Neural cell (in vitro differentiated cells): ENCODE data around the gene VMP1. TPM values are rescaled to one million over a fixed set of nuclear protein-coding genes. Genes with fewer than 3 reads are reported as not detected.

ENCODE experiments used
- H2AFZ ChIP-seq: fragments of 200-600, 300-800 bp; sonication (generic), shearing (Covaris generic); 2 replicates; pipeline ENCODE4 v1.6.0; 2014; ENCODE audit warnings: low read depth, mild to moderate bottlenecking, antibody characterized with exemption, low read length, moderate library complexity
- H3F3A ChIP-seq: fragments of 200-600 bp; shearing (Covaris generic); 2 replicates; pipeline ENCODE4 v1.6.1; 2016; ENCODE audit warnings: mild to moderate bottlenecking, moderate library complexity, mixed read lengths, antibody characterized with exemption, low read length; ENCODE audit not compliant: insufficient read depth, poor library complexity, severe bottlenecking
- H3K27ac ChIP-seq: fragments of 200-600, 300-800 bp; sonication (generic), shearing (Covaris generic); 2 replicates; pipeline ENCODE4 v1.5.1; 2014; ENCODE audit warnings: mild to moderate bottlenecking, low read length, moderate library complexity
- H3K27me3 ChIP-seq: fragments of 300-800, 200-600 bp; sonication (generic), shearing (Covaris generic); 2 replicates; pipeline ENCODE4 v1.6.0; 2014; ENCODE audit warnings: mild to moderate bottlenecking, low read depth, low read length, moderate library complexity; ENCODE audit not compliant: insufficient read depth
- H3K36me3 ChIP-seq: fragments of 300-800, 200-600 bp; sonication (generic), shearing (Covaris generic); 2 replicates; pipeline ENCODE4 v1.5.1; 2014; ENCODE audit warnings: mild to moderate bottlenecking, antibody characterized with exemption, low read length, moderate library complexity; ENCODE audit not compliant: insufficient read depth
- H3K4me2 ChIP-seq: fragments of 300-800, 200-600 bp; sonication (generic), shearing (Covaris generic); 2 replicates; pipeline ENCODE4 v1.6.0; 2014; ENCODE audit warnings: mild to moderate bottlenecking, low read length
- H3K4me3 ChIP-seq: fragments of 300-800, 200-600 bp; sonication (generic), shearing (Covaris generic); 2 replicates; pipeline ENCODE4 v1.5.1; 2014; ENCODE audit warnings: mild to moderate bottlenecking, low read length, moderate library complexity
- H3K79me2 ChIP-seq: fragments of 200-600 bp; shearing (Covaris generic); replicated peaks from 2 replicates; pipeline ENCODE4 v1.6.0; 2014; ENCODE audit warnings: mild to moderate bottlenecking, low read length, moderate library complexity; ENCODE audit not compliant: insufficient read depth
- H3K9ac ChIP-seq: fragments of 300-800, 200-600 bp; sonication (generic), shearing (Covaris generic); 2 replicates; pipeline ENCODE4 v1.6.1; 2016; ENCODE audit warnings: mild to moderate bottlenecking, low read length, mixed read lengths
- H3K9me2 ChIP-seq: fragments of 200-600 bp; shearing (Covaris generic); 2 replicates; pipeline ENCODE4 v1.6.1; 2016; ENCODE audit warnings: mild to moderate bottlenecking, low read length, mixed read lengths; ENCODE audit not compliant: insufficient read depth
- H3K9me3 ChIP-seq: fragments of 200-600, 300-800 bp; sonication (generic), shearing (Covaris generic); 2 replicates; pipeline ENCODE4 v1.6.1; 2016; ENCODE audit warnings: mild to moderate bottlenecking, mixed run types, low read length, moderate library complexity, mixed read lengths
- H4K20me1 ChIP-seq: fragments of 200-600 bp; shearing (Covaris generic); 2 replicates; pipeline ENCODE4 v1.6.1; 2016; ENCODE audit warnings: mild to moderate bottlenecking, mixed run types; ENCODE audit not compliant: insufficient read depth
- EP300 ChIP-seq: fragments of 450-650 bp; conservative IDR thresholded peaks from 2 replicates; pipeline ENCODE4 v1.6.1; 2014; ENCODE audit warnings: antibody characterized with exemption, mild to moderate bottlenecking, moderate library complexity; ENCODE audit not compliant: poor library complexity, severe bottlenecking
- EZH2 ChIP-seq: fragments of 200-600, 300-800 bp; shearing (Covaris generic), sonication (generic); IDR thresholded peaks from 2 replicates; pipeline ENCODE4 v1.6.1; 2014; ENCODE audit warnings: antibody characterized with exemption, low read length, borderline replicate concordance, mild to moderate bottlenecking; ENCODE audit not compliant: insufficient read depth, poor library complexity, severe bottlenecking
- MXI1 ChIP-seq: fragments of 450-650 bp; conservative IDR thresholded peaks from 2 replicates; pipeline ENCODE4 v1.6.1; 2014; ENCODE audit warnings: antibody characterized with exemption, mild to moderate bottlenecking; ENCODE audit not compliant: poor library complexity, severe bottlenecking
- POLR2AphosphoS5 ChIP-seq: IDR thresholded peaks from 2 replicates; pipeline ENCODE4 v1.6.1; 2012
- RAD21 ChIP-seq: fragments of 450-650 bp; conservative IDR thresholded peaks from 2 replicates; pipeline ENCODE4 v1.6.1; 2014; ENCODE audit warnings: antibody characterized with exemption, mild to moderate bottlenecking, moderate library complexity
- SMC3 ChIP-seq: fragments of 450-650 bp; conservative IDR thresholded peaks from 2 replicates; pipeline ENCODE4 v1.6.1; 2014; ENCODE audit warnings: antibody characterized with exemption, mild to moderate bottlenecking, moderate library complexity; ENCODE audit not compliant: poor library complexity
- TAF1 ChIP-seq: IDR thresholded peaks from 2 replicates; pipeline ENCODE4 v1.6.1; 2012; ENCODE audit warnings: low read depth
- polyA plus RNA-seq: library from polyadenylated mRNA; depleted of rRNA; stranded (reverse); fragments of >200 nt; gene quantifications from 2 replicates; pipeline ENCODE4 v1.2.3, GENCODE V29; 2014
- TF ChIP-seq, protein P1 (sequence below): fragments of 450-650 bp; IDR thresholded peaks from 2 replicates; pipeline ENCODE4 v1.5.1; 2014; ENCODE audit warnings: antibody characterized with exemption, mild to moderate bottlenecking, moderate library complexity; ENCODE audit not compliant: poor library complexity, severe bottlenecking
- TF ChIP-seq, protein P2 (sequence below): IDR thresholded peaks from 2 replicates; pipeline ENCODE4 v1.6.1; 2012; ENCODE audit warnings: borderline replicate concordance

The VMP1 gene
- polyA plus RNA-seq, 1 donor from 2014 or later, result 75.9 TPM

DNA sequence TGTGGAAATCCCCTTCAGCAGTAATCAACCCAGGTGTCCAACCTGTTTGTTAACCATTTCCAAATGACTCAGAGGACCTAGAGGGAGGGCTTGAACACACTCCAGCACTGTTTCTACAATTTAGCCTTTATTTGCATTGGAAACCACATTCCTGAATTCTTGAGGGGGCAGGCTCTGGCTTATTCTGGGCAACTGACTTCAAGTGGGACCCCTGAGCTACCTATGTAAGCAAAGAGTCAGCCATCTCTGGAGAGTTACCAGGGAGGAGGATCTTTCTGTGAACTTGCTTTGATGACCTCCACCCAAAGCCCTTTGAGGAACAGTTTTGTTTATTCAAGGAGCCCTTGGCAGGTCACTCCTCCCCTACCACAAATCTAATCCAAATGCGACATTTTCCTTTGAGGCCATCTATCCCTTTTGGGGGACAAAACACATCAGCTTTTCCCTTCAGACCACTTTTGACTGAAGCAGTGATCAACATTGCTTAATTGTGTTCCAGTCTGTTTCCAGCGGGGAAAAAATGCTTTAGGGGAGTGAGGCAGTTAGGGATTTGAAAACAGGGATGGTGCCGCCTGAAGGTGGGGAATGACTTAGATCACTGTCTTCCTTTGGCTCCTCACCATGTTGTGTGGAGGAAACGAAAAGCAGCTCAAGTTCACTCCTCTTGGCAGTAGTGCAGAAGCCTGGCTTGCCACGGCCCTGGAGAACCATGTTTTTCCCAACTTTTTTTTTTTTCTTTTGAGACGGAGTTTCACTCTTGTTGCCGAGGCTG is 139.1 kb downstream of the VMP1 start:
- Histone ChIP-seq H3K27me3 (no peaks in the 10 kb centered on the region), H4K20me1 (no peaks in the 10 kb centered on the region), H2AFZ (no peak overlapping the region), H3K9ac (no peak overlapping the region), H3K36me3 (no peaks in the 10 kb centered on the region), H3K9me3 (no peaks in the 10 kb centered on the region), H3K27ac (no peak overlapping the region), H3K4me2 (no peak overlapping the region), H3K9me2 (no peaks in the 10 kb centered on the region), H3F3A (no peaks in the 10 kb centered on the region), H3K79me2 (no peaks in the 10 kb centered on the region), H3K4me3 (no peak overlapping the region)
- no peak for TF ChIP-seq SMC3

DNA sequence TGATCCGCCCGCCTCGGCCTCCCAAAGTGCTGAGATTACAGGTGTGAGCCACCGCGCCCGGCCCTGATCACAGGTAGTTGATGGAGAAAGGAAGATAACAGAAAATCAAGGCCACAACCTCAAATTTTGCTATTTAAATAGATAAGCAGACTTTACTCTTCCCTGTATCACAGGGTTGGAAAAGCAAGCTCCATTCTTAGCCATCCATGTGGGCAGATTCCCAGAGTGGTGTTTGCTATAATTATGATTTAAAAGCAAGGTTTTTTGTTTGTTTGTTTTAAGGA is 140.9 kb downstream of the VMP1 start:
- Histone ChIP-seq H3K79me2 (no peaks in the 10 kb centered on the region), H2AFZ (no peak overlapping the region), H3K4me2 (no peak overlapping the region), H3K9me3 (no peaks in the 10 kb centered on the region), H3K4me3 (no peak overlapping the region), H3K27ac (no peak overlapping the region), H3K9ac (no peak overlapping the region), H3K36me3 (no peaks in the 10 kb centered on the region), H3K9me2 (no peaks in the 10 kb centered on the region), H3F3A (no peaks in the 10 kb centered on the region), H4K20me1 (no peaks in the 10 kb centered on the region), H3K27me3 (no peaks in the 10 kb centered on the region)
- TF ChIP-seq SMC3 (no peak), POLR2AphosphoS5 (no peak), MXI1 (no peak), TAF1 (no peak), EZH2 (no peak), EP300 (no peak), RAD21 (no peak)
- TF ChIP-seq, protein P1, sequence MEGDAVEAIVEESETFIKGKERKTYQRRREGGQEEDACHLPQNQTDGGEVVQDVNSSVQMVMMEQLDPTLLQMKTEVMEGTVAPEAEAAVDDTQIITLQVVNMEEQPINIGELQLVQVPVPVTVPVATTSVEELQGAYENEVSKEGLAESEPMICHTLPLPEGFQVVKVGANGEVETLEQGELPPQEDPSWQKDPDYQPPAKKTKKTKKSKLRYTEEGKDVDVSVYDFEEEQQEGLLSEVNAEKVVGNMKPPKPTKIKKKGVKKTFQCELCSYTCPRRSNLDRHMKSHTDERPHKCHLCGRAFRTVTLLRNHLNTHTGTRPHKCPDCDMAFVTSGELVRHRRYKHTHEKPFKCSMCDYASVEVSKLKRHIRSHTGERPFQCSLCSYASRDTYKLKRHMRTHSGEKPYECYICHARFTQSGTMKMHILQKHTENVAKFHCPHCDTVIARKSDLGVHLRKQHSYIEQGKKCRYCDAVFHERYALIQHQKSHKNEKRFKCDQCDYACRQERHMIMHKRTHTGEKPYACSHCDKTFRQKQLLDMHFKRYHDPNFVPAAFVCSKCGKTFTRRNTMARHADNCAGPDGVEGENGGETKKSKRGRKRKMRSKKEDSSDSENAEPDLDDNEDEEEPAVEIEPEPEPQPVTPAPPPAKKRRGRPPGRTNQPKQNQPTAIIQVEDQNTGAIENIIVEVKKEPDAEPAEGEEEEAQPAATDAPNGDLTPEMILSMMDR, result no peak
- TF ChIP-seq, protein P2, sequence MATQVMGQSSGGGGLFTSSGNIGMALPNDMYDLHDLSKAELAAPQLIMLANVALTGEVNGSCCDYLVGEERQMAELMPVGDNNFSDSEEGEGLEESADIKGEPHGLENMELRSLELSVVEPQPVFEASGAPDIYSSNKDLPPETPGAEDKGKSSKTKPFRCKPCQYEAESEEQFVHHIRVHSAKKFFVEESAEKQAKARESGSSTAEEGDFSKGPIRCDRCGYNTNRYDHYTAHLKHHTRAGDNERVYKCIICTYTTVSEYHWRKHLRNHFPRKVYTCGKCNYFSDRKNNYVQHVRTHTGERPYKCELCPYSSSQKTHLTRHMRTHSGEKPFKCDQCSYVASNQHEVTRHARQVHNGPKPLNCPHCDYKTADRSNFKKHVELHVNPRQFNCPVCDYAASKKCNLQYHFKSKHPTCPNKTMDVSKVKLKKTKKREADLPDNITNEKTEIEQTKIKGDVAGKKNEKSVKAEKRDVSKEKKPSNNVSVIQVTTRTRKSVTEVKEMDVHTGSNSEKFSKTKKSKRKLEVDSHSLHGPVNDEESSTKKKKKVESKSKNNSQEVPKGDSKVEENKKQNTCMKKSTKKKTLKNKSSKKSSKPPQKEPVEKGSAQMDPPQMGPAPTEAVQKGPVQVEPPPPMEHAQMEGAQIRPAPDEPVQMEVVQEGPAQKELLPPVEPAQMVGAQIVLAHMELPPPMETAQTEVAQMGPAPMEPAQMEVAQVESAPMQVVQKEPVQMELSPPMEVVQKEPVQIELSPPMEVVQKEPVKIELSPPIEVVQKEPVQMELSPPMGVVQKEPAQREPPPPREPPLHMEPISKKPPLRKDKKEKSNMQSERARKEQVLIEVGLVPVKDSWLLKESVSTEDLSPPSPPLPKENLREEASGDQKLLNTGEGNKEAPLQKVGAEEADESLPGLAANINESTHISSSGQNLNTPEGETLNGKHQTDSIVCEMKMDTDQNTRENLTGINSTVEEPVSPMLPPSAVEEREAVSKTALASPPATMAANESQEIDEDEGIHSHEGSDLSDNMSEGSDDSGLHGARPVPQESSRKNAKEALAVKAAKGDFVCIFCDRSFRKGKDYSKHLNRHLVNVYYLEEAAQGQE, result no peak

DNA sequence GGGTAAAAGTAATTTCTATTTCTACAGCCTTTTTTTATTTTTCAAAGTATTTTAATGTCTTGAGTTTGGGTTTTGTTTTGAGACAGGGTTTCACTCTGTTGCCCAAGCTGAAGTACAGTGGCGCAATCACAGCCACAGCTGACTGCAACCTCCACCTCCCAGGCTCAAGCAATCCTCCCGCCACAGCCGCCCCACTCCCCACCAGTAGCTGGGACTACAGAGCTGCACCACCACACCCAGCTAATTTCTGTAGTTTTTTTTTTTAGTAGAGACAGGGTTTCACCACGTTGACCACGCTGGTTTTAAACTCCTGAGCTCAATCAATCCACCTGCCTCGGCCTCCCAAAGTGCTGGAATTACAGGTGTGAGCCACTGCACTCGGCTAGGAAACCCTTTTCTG is 141.3 kb downstream of the VMP1 start:
- Histone ChIP-seq H3K4me2 (no peak overlapping the region), H3K4me3 (no peak overlapping the region), H3K79me2 (no peaks in the 10 kb centered on the region), H4K20me1 (no peaks in the 10 kb centered on the region), H3K27ac (no peak overlapping the region), H3K36me3 (no peaks in the 10 kb centered on the region), H3K9ac (no peak overlapping the region), H3K27me3 (no peaks in the 10 kb centered on the region), H2AFZ (no peak overlapping the region), H3K9me2 (no peaks in the 10 kb centered on the region), H3F3A (no peaks in the 10 kb centered on the region), H3K9me3 (no peaks in the 10 kb centered on the region)
- TF ChIP-seq TAF1 (no peak), RAD21 (no peak), SMC3 (no peak), EP300 (no peak), POLR2AphosphoS5 (no peak), EZH2 (no peak), MXI1 (no peak)
- TF ChIP-seq, protein P2, result no peak
- TF ChIP-seq, protein P1, result no peak
